Esophagus muscularis mucosa (tissue), 4 donors: ENCODE data around the gene STK32B.

ENCODE experiments used
- EP300 ChIP-seq: sonication (generic); formaldehyde crosslinking; IDR thresholded peaks from one replicate; pipeline ENCODE4 v1.6.1; 2017; ENCODE audit warnings: antibody characterized with exemption
- POLR2AphosphoS5 ChIP-seq, 2 donors: sonication (generic); formaldehyde crosslinking; IDR thresholded peaks; one replicate each; pipeline ENCODE4 v1.6.1; 2017; ENCODE audit warnings: antibody characterized with exemption in 2 of 2
- TF ChIP-seq, protein P1 (sequence below), 3 experiments: fragments of 200-600 bp in 2 of 3; fragments of 450-650 bp in 1 of 3; sonication (generic) in 2 of 3; IDR thresholded peaks; one replicate each; pipeline ENCODE4 v1.5.1; 2017 to 2019; ENCODE audit warnings: antibody characterized with exemption in 3 of 3, mild to moderate bottlenecking in 2 of 3, moderate library complexity in 1 of 3

- TF ChIP-seq, protein P1, sequence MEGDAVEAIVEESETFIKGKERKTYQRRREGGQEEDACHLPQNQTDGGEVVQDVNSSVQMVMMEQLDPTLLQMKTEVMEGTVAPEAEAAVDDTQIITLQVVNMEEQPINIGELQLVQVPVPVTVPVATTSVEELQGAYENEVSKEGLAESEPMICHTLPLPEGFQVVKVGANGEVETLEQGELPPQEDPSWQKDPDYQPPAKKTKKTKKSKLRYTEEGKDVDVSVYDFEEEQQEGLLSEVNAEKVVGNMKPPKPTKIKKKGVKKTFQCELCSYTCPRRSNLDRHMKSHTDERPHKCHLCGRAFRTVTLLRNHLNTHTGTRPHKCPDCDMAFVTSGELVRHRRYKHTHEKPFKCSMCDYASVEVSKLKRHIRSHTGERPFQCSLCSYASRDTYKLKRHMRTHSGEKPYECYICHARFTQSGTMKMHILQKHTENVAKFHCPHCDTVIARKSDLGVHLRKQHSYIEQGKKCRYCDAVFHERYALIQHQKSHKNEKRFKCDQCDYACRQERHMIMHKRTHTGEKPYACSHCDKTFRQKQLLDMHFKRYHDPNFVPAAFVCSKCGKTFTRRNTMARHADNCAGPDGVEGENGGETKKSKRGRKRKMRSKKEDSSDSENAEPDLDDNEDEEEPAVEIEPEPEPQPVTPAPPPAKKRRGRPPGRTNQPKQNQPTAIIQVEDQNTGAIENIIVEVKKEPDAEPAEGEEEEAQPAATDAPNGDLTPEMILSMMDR (IDR thresholded peaks at IDR 0.05), result no peak
- TF ChIP-seq POLR2AphosphoS5 (IDR thresholded peaks at IDR 0.05) (no peak), EP300 (no peak)
Measured at GRCh38 chr4:5010984-5011383, 40.3 kb upstream of the STK32B start.
